Skeletal muscle tissue (tissue), 4 donors: ENCODE data around the gene NRF1. TPM values are rescaled to one million over a fixed set of nuclear protein-coding genes. Genes with fewer than 3 reads are reported as not detected.

Experiments
- H3K27ac ChIP-seq: one replicate; pipeline ENCODE4 v1.7.0; 2013; ENCODE audit warnings: mild to moderate bottlenecking, low read depth, low read length, inconsistent platforms
- H3K27me3 ChIP-seq, 3 donors: one replicate each; pipeline ENCODE4 v1.7.0; 2013; ENCODE audit warnings: low read length in 3 of 3; ENCODE audit not compliant: control insufficient read depth in 3 of 3, insufficient read depth in 3 of 3
- H3K36me3 ChIP-seq, 3 donors: one replicate each; pipeline ENCODE4 v1.7.0; 2013; ENCODE audit warnings: low read length in 3 of 3; ENCODE audit not compliant: control insufficient read depth in 3 of 3, insufficient read depth in 3 of 3
- H3K4me1 ChIP-seq, 3 donors: one replicate each; pipeline ENCODE4 v1.7.0; 2013; ENCODE audit warnings: low read length in 3 of 3, mild to moderate bottlenecking in 3 of 3; ENCODE audit not compliant: control insufficient read depth in 3 of 3, insufficient read depth in 3 of 3
- H3K4me3 ChIP-seq, 3 donors: one replicate each; pipeline ENCODE4 v1.7.0; 2013; ENCODE audit warnings: low read length in 3 of 3
- H3K9ac ChIP-seq, 3 donors: one replicate each; pipeline ENCODE4 v1.7.0; 2013; ENCODE audit warnings: low read length in 3 of 3, mild to moderate bottlenecking in 3 of 3, moderate library complexity in 2 of 3, low read depth in 1 of 3
- H3K9me3 ChIP-seq, 3 donors: one replicate each; pipeline ENCODE4 v1.7.0; 2013; ENCODE audit warnings: low read length in 3 of 3; ENCODE audit not compliant: control insufficient read depth in 3 of 3
- total RNA-seq: library from RNA; depleted of rRNA; stranded (reverse); fragments of >200 nt; gene quantifications from one replicate; pipeline ENCODE4 v1.2.3, GENCODE V29; 2014
- donor health status: Osteomylitis.

NRF1 gene
- total RNA-seq, 1 donor from 2014 or later, result 17.2 TPM

DNA sequence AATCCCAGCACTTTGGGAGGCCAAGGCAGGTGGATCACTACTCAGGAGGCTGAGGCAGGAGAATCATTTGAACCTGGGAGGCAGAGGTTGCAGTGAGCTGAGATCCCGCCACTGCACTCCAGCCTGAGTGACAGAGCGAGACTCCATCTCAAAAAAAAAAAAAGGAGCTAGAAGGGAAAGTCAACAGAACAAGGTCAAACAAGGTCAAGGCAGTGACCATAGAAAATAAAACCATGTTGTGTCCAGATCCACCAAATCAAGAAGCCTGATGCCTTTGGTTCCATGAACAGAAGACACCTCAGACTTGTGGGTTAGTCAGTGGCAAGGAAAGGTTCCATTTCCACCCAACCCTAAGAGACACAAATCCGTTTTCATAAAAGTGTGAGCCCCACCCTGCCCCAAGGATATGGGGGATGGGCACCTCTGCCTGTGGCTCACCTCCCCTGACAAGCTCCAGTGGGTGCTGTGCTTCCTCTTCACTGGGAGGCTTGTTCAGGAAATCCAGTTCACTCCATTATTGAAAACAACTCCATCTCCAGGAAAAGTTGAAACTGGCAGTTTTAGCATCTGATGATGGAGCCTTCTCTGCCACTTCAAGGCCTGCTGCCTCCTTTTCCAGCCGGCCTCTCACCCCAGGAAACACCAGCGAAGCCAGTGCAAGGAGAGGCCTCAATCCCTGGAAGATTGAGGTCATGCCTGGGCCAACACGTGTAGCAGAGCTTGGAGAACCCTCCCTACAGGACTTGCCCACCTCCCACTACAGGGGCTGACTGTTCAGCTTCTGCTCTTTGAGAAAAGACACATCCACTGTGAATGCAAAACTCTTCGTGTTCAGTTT is 152.9 kb downstream of the NRF1 start:
- H3K36me3 ChIP-seq, result no peaks in the 10 kb centered on the region
- H3K4me3 ChIP-seq, result no peak overlapping the region
- no peak overlapping the region for H3K9ac ChIP-seq
- H3K9me3 ChIP-seq, result no peaks in the 10 kb centered on the region
- no peaks in the 10 kb centered on the region for H3K27me3 ChIP-seq
- no peak overlapping the region for H3K27ac ChIP-seq
- H3K4me1 ChIP-seq, result no peaks in the 10 kb centered on the region

DNA sequence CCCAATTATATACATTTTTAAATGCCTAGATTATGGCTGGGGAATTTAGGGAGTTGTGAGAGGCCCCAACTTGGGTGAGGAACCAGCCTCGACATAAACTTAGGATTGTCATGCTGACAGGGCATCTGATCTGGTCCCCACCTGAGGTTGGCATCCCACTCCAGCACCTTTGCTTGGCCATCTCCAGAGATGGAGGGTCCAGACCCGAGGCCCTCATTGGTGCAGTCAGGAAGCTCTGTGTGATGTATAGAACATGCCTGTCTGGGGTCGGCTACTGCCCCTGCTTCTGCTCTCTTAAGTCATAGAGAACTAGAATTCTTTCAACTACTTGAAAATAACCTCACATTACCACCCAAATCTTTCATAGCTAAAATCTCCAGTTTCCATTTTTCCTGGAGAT is 153.8 kb downstream of the NRF1 start:
- Histone ChIP-seq H3K4me1 (no peaks in the 10 kb centered on the region), H3K27me3 (peaks cover 0 to 2% (median 0%) of the 10 kb centered on the region in 3 donors), H3K4me3 (no peak overlapping the region), H3K9ac (no peak overlapping the region), H3K9me3 (no peaks in the 10 kb centered on the region), H3K36me3 (no peaks in the 10 kb centered on the region), H3K27ac (no peak overlapping the region)

DNA sequence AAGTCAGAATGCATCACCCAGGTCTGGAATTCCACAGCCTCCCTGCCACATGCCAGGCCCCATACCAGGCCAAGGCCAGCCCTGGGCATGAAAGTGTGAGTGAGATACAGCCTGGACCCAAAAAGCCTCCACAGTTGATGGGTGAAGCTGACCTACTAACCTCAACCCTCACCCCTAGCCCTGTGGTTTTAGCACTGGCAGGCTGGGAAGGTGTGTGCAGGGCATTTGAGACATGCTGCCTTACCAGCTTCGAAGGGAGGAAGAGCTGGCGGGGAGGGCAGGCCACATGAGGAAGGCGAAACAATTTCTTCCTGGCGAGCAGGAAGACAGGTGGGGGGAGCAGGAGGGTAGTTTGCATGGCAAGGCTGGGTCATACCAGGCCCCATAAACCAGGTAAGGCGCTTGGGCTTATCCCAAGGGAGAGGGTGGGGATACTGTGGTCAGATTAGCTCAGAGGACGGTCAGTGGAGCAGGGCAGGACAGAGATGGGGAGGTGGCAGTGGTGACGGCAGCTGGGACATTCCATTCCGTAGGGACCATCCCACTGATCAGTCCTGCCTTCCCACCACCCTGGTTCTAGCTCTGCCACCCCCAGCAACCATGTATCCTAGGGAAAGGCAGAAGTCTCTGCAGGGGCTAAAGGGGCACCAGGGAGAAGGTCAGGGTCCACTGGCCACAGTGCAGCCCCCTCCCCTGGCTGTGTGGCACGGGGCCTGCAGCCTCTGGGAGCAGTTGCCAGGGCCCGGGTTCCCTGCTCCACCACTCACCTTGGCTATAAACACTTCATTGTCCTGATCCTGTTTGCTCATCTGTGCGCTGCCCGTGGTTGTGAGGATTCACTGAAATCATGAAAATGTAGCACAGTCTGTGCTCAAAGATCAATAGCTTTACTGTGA is 155.8 kb downstream of the NRF1 start:
- Histone ChIP-seq H3K4me3 (no peak overlapping the region), H3K27ac (no peak overlapping the region), H3K9me3 (no peaks in the 10 kb centered on the region), H3K4me1 (no peaks in the 10 kb centered on the region), H3K27me3 (peaks cover 0 to 8% (median 5%) of the 10 kb centered on the region in 3 donors), H3K9ac (no peak overlapping the region), H3K36me3 (no peaks in the 10 kb centered on the region)

DNA sequence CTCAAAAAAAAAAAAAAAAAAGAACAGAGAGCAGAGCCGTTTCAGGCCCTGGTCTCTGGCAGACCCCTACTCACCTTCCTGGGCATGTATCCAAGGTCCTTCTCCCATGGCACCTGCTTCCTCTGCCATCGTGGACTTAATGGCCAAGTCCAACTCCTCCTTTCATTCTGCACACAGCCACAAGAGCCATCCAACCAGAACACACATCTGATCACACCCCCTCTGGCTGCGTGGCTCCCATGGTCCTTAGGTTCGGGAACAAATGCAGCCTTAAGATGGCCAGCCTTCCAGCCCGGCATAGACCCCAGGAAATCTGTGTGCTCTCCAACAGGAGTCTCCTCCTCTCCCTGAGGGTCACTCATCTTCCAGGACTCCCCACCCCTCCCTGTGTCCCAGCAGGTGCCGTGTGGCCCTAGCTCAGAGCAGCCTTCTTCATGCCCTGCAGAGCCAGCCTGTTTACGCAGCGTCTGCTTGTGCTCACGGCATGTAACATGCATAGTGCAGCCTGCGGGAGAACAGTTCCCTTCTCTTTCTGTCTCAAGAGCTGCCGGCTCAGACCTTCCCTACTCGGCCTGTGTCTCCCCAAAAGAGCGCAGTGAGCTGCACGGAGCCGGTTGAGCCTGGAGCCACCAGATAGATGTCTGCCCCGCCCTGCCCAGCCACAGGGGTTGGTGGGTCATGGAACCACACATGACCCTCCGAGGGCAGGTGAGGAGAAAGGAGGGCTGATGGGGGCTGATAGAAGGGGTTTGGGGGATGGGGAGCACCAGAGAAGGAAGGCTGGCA is 157.3 kb downstream of the NRF1 start:
- H3K27me3 ChIP-seq, result peaks cover 0 to 8% (median 5%) of the 10 kb centered on the region in 3 donors
- no peak overlapping the region for H3K4me3 ChIP-seq
- no peaks in the 10 kb centered on the region for H3K4me1 ChIP-seq
- H3K27ac ChIP-seq, result no peak overlapping the region
- H3K9ac ChIP-seq, result no peak overlapping the region
- no peaks in the 10 kb centered on the region for H3K36me3 ChIP-seq
- no peaks in the 10 kb centered on the region for H3K9me3 ChIP-seq

DNA sequence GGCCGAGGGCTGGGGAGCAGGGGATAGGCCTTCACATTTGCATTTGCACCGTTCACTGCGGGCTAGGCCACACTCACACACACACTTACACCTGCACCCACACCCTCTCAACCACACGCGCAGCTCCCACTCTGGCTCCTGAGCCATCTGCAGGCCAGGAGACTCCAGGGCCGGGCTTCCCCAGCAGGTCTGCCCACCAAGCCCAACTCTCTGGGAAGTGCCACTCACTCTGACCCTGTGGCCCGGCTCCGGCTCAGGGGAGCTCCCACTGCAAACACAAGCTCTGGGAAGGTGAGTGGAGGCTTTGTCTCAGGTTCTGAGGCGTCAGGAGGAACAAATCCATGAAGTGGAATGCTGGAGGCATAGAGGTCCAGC is 157.9 kb downstream of the NRF1 start:
- Histone ChIP-seq H3K9ac (no peak overlapping the region), H3K4me3 (no peak overlapping the region), H3K4me1 (no peaks in the 10 kb centered on the region), H3K27me3 (peaks cover 0 to 8% (median 5%) of the 10 kb centered on the region in 3 donors), H3K9me3 (no peaks in the 10 kb centered on the region), H3K27ac (no peak overlapping the region), H3K36me3 (no peaks in the 10 kb centered on the region)

DNA sequence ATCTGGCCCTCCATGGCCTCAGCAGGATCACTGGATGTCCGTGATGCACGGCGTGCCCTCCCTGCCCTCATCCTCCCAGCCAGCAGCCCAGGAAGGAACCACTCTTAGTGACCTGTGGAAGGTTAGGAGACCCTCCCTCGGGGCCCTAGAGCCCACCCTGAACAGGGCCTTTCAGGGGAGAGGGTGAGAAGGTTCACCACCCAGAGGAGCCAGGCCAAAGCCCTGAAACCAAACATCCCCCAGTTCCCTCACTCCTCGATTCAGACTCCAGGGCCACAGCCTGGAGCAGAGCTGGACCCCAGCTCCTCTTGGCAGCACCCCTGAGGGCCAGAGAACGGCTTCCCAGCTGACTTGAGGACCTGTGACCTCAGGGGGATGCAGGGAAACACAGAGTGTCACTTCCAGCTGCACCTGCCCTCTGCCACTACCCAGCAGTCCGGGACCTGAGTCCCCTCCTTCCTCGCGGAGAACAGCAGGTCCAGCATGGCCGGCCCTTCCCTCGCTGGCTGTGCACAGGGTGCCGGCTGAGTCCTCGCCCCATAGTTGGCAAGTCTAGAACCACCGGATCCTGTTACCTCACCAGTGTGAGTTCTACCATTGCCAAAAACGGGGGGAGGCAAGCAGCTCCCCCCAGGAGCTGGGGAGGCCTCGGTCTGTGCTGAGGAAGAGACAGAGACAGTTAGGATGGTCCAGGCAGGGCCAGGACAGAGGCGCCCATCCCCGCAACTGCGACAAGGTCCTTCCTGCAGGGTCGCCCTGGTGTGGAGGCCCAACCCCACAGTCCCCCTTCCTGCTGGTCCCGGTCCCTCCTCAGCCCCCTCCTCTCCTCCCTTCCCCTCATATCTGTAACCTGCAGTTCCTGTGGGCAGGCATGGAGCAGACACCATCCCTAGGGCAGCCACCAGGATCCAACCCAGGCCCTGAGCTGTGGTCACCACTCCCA is 158.6 kb downstream of the NRF1 start:
- Histone ChIP-seq H3K4me3 (no peak overlapping the region), H3K36me3 (no peaks in the 10 kb centered on the region), H3K9me3 (no peaks in the 10 kb centered on the region), H3K9ac (no peak overlapping the region), H3K27ac (no peak overlapping the region), H3K27me3 (peaks cover 3 to 8% (median 5%) of the 10 kb centered on the region in 3 donors), H3K4me1 (no peaks in the 10 kb centered on the region)

DNA sequence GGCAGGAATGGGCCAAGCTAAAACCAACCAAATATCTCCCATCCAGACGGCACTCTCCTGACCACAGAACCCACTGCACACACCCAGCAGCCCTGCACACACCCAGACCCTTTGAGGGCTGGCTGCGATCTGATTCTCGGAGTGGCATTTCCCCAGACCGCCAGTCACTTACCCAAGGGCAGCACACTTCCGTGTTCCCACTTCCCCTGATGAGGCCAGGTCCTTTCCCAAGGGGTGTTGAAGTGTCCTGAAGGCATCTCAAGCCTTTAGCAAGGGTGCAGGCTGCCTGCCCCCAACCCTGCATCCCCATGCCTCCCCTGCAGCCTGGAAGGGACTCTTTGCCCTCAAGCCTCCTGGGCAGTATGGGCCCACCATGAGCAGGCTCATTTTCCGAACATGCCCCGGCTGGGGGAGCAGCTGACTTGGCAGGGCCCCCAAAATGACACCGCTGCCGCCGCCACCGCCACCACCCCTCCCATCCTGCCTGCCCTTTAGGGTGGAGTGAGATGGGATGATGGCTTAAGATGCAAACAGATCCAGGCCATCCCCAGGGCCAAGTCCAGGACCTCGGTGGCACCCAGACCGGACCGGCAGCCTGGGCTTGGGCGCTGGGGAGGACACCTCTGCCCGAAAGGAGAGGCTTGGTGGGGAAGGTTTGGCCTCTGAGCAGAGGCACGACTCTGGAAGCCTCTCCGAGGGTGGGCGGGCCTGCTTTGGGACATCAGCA is 159.8 kb downstream of the NRF1 start:
- no peak overlapping the region for H3K9ac ChIP-seq
- no peaks in the 10 kb centered on the region for H3K4me1 ChIP-seq
- no peak overlapping the region for H3K4me3 ChIP-seq
- H3K27me3 ChIP-seq, result peaks cover 3 to 13% (median 8%) of the 10 kb centered on the region in 3 donors
- no peak overlapping the region for H3K27ac ChIP-seq
- H3K36me3 ChIP-seq, result no peaks in the 10 kb centered on the region
- no peaks in the 10 kb centered on the region for H3K9me3 ChIP-seq

DNA sequence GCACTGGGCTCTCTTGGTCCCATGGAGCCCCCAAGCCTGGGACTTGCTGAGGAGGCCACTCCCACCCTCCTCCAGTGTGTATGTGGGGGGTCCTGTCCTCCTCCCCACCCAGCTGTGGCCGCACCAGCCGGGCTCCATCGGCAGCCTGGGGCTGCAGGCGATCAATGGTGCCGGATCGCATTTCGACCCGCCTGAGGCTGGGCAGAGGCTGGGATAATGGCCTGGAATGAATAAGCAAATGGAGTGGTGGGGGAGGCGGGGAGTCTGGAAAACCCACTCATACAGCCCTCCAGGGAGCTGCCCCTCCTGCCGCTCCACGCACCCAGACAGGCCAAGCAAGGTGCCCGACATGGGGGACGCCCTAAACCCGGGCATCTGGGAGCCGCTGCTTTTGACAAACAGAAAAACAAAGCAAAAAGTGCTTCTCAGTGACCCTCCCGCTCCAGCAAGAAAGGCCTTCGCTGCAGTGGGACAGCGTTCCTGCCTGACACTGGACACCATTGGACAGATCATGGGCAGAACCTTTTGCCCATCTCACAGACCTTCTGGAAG is 160.5 kb downstream of the NRF1 start:
- no peaks in the 10 kb centered on the region for H3K36me3 ChIP-seq
- H3K4me3 ChIP-seq, result no peak overlapping the region
- H3K9me3 ChIP-seq, result no peaks in the 10 kb centered on the region
- no peak overlapping the region for H3K27ac ChIP-seq
- no peak overlapping the region for H3K9ac ChIP-seq
- no peaks in the 10 kb centered on the region for H3K4me1 ChIP-seq
- peaks cover 3 to 13% (median 10%) of the 10 kb centered on the region in 3 donors for H3K27me3 ChIP-seq
